Subcutaneous abdominal adipose tissue (tissue), 5 donors: ENCODE data around the gene MRI1.

Experiments used
- H3K27ac ChIP-seq: one replicate; pipeline ENCODE4 v1.7.0; 2013; ENCODE audit warnings: low read depth, mild to moderate bottlenecking, inconsistent platforms, low read length, moderate library complexity
- H3K27me3 ChIP-seq, 5 donors: one replicate each; pipeline ENCODE4 v1.7.0; 2013; ENCODE audit warnings: low read length in 5 of 5, inconsistent platforms in 1 of 5; ENCODE audit not compliant: control insufficient read depth in 5 of 5, insufficient read depth in 4 of 5
- H3K36me3 ChIP-seq, 5 donors: one replicate each; pipeline ENCODE4 v1.7.0; 2013; ENCODE audit warnings: low read length in 5 of 5; ENCODE audit not compliant: control insufficient read depth in 5 of 5, insufficient read depth in 5 of 5
- H3K4me1 ChIP-seq, 5 donors: one replicate each; pipeline ENCODE4 v1.7.0; 2013; ENCODE audit warnings: low read length in 5 of 5, mild to moderate bottlenecking in 3 of 5, moderate library complexity in 1 of 5; ENCODE audit not compliant: control insufficient read depth in 5 of 5, insufficient read depth in 5 of 5
- H3K4me3 ChIP-seq, 5 donors: one replicate each; pipeline ENCODE4 v1.7.0; 2013; ENCODE audit warnings: low read length in 5 of 5, low read depth in 1 of 5
- H3K9ac ChIP-seq, 5 donors: one replicate each; pipeline ENCODE4 v1.7.0; 2013; ENCODE audit warnings: low read length in 5 of 5, mild to moderate bottlenecking in 4 of 5, moderate library complexity in 3 of 5
- H3K9me3 ChIP-seq, 5 donors: one replicate each; pipeline ENCODE4 v1.7.0; 2013; ENCODE audit warnings: low read length in 5 of 5; ENCODE audit not compliant: control insufficient read depth in 5 of 5
- donor health status: healthy.
- donor health status: healthy.
- donor health status: healthy.
- donor health status: healthy.
- donor health status: healthy.

MRI1 gene

DNA sequence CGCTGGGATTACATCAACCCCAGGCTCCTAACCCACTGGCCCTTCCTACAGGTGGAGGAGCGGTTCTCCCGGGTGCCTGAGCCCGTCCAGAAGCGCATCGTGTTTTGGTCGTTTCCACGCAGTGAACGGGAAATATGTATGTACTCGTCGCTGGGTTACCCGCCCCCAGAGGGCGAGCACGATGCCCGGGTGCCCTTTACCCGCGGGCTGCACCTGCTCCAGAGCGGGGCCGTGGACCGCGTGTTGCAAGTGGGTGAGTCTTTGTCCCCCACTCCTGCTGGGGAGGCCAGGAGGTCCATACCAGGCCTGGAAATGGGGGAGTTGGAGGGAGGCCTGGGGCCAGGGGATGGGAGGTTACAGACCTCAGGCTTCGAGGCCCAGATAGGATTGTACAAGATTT is 35.3 kb downstream of the MRI1 start:
- no peaks in the 10 kb centered on the region for H3K27me3 ChIP-seq
- no peaks in the 10 kb centered on the region for H3K9me3 ChIP-seq
- no peak overlapping the region for H3K27ac ChIP-seq
- H3K4me1 ChIP-seq = peaks cover 4 to 28% (median 25%) of the 10 kb centered on the region in 5 donors
- peaks cover 0 to 3% (median under 1%) of the 10 kb centered on the region in 5 donors for H3K36me3 ChIP-seq
- no peak overlapping the region for H3K9ac ChIP-seq
- H3K4me3 ChIP-seq = no peak overlapping the region

DNA sequence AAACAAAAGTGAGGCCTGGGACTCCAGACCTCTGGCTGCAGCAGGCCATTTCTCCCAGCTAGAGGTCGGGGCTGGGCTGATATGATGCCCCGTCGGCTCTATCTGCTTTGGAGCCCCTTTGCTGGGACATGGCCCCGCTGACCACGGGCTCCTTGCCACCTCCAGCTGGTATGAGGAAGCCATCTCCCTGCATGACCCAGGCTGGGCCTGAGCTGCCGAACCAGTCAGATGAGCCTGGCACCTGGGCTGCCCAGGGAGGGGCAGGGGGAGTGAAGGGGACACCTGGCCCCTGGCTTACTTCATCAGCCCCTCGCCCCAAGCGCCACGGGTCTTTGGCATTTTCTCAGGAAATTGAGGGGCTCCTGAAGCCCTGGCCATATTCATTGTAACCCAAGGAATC is 38.7 kb downstream of the MRI1 start:
- H3K9me3 ChIP-seq = no peaks in the 10 kb centered on the region
- peaks cover 0 to 2% (median 0%) of the 10 kb centered on the region in 5 donors for H3K4me1 ChIP-seq
- H3K27ac ChIP-seq = no peak overlapping the region
- H3K9ac ChIP-seq = no peak overlapping the region
- no peaks in the 10 kb centered on the region for H3K27me3 ChIP-seq
- peaks cover 0 to 12% (median 3%) of the 10 kb centered on the region in 5 donors for H3K36me3 ChIP-seq
- H3K4me3 ChIP-seq = no peak overlapping the region

DNA sequence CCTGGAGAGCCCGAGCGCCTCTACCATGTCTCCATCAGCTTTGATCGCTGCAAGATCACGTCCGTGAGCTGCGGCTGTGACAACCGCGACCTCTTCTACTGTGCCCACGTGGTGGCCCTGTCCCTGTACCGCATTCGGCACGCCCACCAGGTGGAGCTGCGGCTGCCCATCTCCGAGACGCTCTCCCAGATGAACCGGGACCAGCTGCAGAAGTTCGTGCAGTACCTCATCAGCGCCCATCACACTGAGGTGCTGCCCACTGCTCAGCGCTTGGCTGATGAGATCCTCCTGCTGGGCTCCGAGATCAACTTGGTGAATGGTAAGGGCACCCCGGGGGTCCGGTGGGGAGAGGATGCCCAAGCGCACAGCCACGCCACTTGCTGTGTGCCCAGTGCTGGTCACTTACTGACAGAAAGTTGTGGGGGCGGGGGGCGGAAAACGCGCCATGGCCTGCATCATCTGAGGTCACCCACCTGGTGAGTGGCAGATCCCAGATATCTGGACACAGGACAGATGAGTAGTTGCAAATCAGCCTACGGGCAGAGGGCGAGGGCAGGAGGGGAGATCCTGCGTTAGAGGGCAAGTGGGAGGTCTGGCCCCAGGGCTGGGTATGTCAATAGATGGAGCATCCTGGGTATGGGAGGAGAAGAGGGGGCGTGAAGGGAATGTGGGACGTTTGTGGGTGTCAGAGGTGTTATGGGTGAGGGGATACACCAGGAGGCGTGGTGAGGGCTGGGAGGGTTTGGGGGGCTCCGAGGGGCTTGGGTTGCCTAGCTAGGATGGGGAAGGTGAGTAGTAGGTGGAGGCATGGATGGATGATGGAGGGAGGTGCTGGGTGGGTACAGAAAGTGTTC is 40.7 kb downstream of the MRI1 start:
- Histone ChIP-seq H3K4me3 (no peak overlapping the region), H3K27ac (no peak overlapping the region), H3K4me1 (no peaks in the 10 kb centered on the region), H3K27me3 (no peaks in the 10 kb centered on the region), H3K36me3 (peaks cover 0 to 30% (median 15%) of the 10 kb centered on the region in 5 donors), H3K9me3 (no peaks in the 10 kb centered on the region), H3K9ac (no peak overlapping the region)

DNA sequence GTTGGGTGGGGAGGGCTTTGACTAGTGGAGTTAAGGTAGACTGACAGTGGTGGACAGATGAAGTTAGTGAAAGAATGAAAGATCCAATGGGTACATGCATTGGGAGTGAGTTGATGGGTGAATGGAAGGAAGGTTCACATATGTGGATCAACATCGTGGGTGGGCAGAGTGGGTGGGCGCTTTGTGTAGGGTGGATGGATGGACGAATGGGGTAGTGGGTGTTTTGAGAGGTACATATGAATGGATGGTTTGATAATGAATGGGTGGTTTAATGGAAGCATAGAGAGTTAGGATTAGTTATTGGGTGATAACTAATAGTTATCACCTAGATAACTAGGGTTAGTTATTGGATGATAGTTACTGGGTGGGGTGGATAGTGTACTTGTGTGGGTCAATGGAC is 42.4 kb downstream of the MRI1 start:
- Histone ChIP-seq H3K9ac (no peak overlapping the region), H3K4me3 (no peak overlapping the region), H3K27me3 (no peaks in the 10 kb centered on the region), H3K36me3 (peaks cover 0 to 30% (median 15%) of the 10 kb centered on the region in 5 donors), H3K4me1 (no peaks in the 10 kb centered on the region), H3K27ac (no peak overlapping the region), H3K9me3 (no peaks in the 10 kb centered on the region)

DNA sequence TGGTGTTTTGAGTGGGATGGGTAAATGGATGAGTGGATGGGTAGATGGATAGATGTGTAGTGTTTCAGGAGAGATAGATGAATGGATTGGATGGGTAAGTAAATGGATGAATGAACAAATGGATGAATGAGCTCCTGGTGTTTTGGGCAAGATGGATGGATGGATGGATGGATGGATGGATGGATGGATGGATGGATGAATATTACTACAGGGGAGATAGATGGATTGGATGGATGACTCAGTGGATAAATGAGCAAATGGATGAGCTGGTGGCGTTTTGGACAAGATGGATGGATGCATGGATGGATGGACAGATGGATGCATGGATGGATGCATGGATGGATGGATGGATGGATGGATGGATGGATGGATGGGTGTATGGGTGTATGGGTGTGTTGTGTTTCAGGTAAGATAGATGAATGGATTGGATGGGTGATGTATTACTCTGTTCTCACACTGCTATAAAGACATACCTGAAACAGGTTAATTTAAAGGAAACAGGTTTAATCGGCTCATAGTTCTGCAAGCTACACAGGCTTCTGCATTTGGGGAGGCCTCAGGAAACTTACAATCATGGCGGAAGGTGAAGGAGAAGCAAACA is 43.2 kb downstream of the MRI1 start:
- H3K4me3 ChIP-seq = no peak overlapping the region
- H3K9ac ChIP-seq = no peak overlapping the region
- H3K9me3 ChIP-seq = no peaks in the 10 kb centered on the region
- H3K27ac ChIP-seq = no peak overlapping the region
- no peaks in the 10 kb centered on the region for H3K27me3 ChIP-seq
- no peaks in the 10 kb centered on the region for H3K4me1 ChIP-seq
- peaks cover 0 to 30% (median 15%) of the 10 kb centered on the region in 5 donors for H3K36me3 ChIP-seq

DNA sequence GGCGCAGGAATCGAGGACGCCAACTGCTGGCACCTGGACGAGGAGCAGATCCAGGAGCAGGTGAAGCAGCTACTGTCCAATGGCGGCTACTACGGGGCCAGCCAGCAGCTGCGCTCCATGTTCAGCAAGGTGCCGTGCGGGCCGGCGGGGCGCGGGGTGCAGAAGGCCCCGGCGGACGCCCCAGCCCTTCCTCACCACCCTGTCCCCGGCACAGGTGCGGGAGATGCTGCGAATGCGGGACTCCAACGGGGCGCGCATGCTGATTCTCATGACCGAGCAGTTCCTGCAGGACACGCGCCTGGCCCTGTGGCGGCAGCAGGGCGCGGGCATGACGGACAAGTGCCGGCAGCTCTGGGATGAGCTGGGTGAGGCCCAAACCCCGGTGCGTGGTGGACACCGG is 44.5 kb downstream of the MRI1 start:
- no peaks in the 10 kb centered on the region for H3K27me3 ChIP-seq
- no peak overlapping the region for H3K9ac ChIP-seq
- H3K36me3 ChIP-seq = peaks cover 0 to 39% (median 17%) of the 10 kb centered on the region in 5 donors
- H3K4me3 ChIP-seq = no peak overlapping the region
- H3K9me3 ChIP-seq = peaks cover 0 to 2% (median 0%) of the 10 kb centered on the region in 5 donors
- H3K4me1 ChIP-seq = no peaks in the 10 kb centered on the region
- H3K27ac ChIP-seq = no peak overlapping the region

DNA sequence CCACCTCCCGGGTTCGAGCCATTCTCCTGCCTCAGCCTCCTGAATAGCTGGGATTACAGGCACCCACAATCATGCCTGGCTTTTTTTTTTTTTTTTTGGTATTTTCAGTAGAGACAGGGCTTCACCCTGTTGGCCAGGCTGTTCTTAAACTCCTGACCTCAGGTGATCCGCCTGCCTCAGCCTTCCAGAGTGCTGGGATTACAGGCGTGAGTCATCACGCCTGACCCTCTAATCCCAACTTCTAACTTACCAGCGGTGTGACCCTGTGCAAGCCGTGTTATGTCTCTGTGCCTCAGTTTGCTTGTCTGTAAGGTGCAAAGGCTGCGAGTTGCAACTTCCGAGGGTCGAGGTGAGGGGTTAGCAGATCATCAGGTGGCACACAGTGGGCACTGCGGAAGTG is 48.2 kb downstream of the MRI1 start:
- no peak overlapping the region for H3K4me3 ChIP-seq
- peaks cover 0 to 36% (median 16%) of the 10 kb centered on the region in 5 donors for H3K36me3 ChIP-seq
- H3K9ac ChIP-seq = no peak overlapping the region
- H3K9me3 ChIP-seq = peaks cover 0 to 2% (median 0%) of the 10 kb centered on the region in 5 donors
- no peak overlapping the region for H3K27ac ChIP-seq
- H3K27me3 ChIP-seq = no peaks in the 10 kb centered on the region
- H3K4me1 ChIP-seq = no peaks in the 10 kb centered on the region

DNA sequence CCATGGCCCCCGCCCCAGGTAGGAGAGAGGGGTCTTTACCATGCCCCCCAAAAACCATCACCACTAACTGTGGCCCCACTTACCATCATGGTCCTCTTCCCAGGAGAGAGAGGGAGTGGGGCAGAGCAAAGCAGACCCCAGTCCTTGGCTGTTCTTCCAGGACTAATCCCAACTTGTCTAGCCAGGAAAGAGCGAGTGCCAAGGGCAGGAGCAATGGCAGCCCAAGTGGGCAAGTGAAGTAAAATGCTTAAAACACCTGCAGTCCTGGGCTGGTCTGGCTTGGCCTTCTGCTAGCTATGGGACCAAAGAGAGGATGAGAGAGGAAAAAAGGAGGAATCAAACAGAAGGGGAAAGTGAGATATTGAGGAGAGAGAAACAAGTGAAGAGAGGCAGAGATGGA is 48.8 kb downstream of the MRI1 start:
- Histone ChIP-seq H3K27ac (no peak overlapping the region), H3K27me3 (no peaks in the 10 kb centered on the region), H3K9ac (no peak overlapping the region), H3K4me3 (no peak overlapping the region), H3K36me3 (peaks cover 0 to 35% (median 16%) of the 10 kb centered on the region in 5 donors), H3K9me3 (peaks cover 0 to 2% (median 0%) of the 10 kb centered on the region in 5 donors), H3K4me1 (no peaks in the 10 kb centered on the region)

DNA sequence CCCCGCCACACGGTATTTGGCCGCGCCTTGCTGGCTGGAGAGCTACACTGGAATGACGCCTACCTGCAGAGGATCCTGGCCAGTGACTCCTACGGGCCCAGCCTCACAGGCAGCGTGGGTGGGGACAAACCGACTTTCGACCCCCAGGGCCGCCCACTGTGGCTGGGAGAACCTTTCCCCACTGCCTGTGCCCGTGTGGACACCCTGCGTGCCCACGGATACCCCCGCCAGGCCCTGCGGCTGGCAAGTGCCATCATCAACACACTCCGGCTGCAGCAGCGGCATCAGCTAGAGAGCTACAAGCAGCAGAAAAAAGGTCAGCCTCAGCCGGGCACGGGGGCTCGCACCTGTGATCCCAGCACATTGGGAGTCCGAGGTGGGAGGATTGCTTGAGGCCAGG is 50.2 kb downstream of the MRI1 start:
- H3K9me3 ChIP-seq = peaks cover 0 to 2% (median 0%) of the 10 kb centered on the region in 5 donors
- no peak overlapping the region for H3K9ac ChIP-seq
- no peak overlapping the region for H3K27ac ChIP-seq
- H3K4me3 ChIP-seq = no peak overlapping the region
- H3K36me3 ChIP-seq = peaks cover 0 to 26% (median 8%) of the 10 kb centered on the region in 5 donors
- H3K27me3 ChIP-seq = no peaks in the 10 kb centered on the region
- H3K4me1 ChIP-seq = no peaks in the 10 kb centered on the region

DNA sequence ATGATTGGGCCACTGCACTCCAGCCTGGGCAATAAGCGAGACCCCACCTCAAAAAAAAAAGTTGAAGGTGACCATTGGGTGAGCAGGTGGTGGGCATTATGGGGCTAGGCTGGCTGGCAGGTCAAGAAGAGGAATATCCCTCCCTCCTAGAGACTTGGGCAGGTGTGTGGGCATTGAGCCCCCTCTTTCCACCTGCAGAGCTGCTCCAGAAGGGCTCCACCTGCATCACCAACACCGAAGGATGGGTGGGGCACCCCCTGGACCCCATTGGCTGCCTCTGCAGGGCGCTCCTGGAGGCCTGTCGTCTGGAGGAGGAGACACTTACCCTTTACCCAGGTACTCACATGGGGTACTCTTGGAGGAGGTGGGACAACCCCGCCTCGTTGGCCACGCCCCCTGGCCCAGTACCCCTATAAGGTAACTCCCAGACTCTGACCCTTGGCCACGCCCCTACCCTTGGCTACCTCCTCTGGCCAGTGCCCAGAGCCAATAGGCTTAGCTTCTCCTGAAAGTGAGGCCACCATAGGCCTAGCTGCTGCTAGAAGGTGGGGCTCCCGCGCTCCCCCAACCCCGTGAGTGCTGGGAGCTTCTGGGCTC is 52.8 kb downstream of the MRI1 start:
- H3K4me1 ChIP-seq = peaks cover 0 to 2% (median 2%) of the 10 kb centered on the region in 5 donors
- no peak overlapping the region for H3K9ac ChIP-seq
- H3K9me3 ChIP-seq = peaks cover 0 to 2% (median 0%) of the 10 kb centered on the region in 5 donors
- H3K4me3 ChIP-seq = peak overlapping the region in 1 of 5 donors; percentile 21
- H3K36me3 ChIP-seq = peaks cover 0 to 23% (median 5%) of the 10 kb centered on the region in 5 donors
- H3K27me3 ChIP-seq = no peaks in the 10 kb centered on the region
- H3K27ac ChIP-seq = no peak overlapping the region
